H9 (cell line): ENCODE data around the gene IDH2. TPM values are rescaled to one million over a fixed set of nuclear protein-coding genes. Genes with fewer than 3 reads are reported as not detected.
A peak's percentile ranks its signal among the peaks of the same experiment; 100 is the strongest.

Experiments
- DNase-seq: peaks from one replicate; pipeline ENCODE4 v3.0.0-alpha.2; 2017
- H2AFZ ChIP-seq: one replicate; pipeline ENCODE4 v1.6.1; 2013; ENCODE audit warnings: mild to moderate bottlenecking, low read length, control low read depth, moderate library complexity
- H2AK5ac ChIP-seq: 2 replicates; pipeline ENCODE4 v1.6.1; 2013; ENCODE audit warnings: low read length, control low read depth, mixed read lengths; ENCODE audit not compliant: insufficient read length
- H2BK120ac ChIP-seq: one replicate; pipeline ENCODE4 v1.6.1; 2013; ENCODE audit warnings: low read depth, mild to moderate bottlenecking, low read length, control low read depth, inconsistent platforms; ENCODE audit not compliant: poor library complexity, severe bottlenecking
- H2BK12ac ChIP-seq: 2 replicates; pipeline ENCODE4 v1.6.1; 2013; ENCODE audit warnings: low read length, control low read depth, mixed read lengths, low read depth; ENCODE audit not compliant: insufficient read length
- H2BK15ac ChIP-seq: 2 replicates; pipeline ENCODE4 v1.6.1; 2013; ENCODE audit warnings: low read depth, low read length, control low read depth
- H2BK20ac ChIP-seq: one replicate; pipeline ENCODE4 v1.6.1; 2013; ENCODE audit warnings: low read depth, mild to moderate bottlenecking, low read length, control low read depth, inconsistent platforms; ENCODE audit not compliant: poor library complexity, severe bottlenecking
- H2BK5ac ChIP-seq: 2 replicates; pipeline ENCODE4 v1.6.1; 2013; ENCODE audit warnings: low read length, control low read depth, mixed read lengths; ENCODE audit not compliant: insufficient read length
- H3K14ac ChIP-seq: 2 replicates; pipeline ENCODE4 v1.6.1; 2013; ENCODE audit warnings: low read length, control low read depth; ENCODE audit not compliant: insufficient read depth
- H3K18ac ChIP-seq: 2 replicates; pipeline ENCODE4 v1.6.1; 2013; ENCODE audit warnings: low read depth, mild to moderate bottlenecking, mixed read lengths, low read length, control low read depth; ENCODE audit not compliant: insufficient read length
- H3K23ac ChIP-seq: 2 replicates; pipeline ENCODE4 v1.6.1; 2013; ENCODE audit warnings: low read length, control low read depth, mixed read lengths, low read depth; ENCODE audit not compliant: insufficient read length
- H3K23me2 ChIP-seq: 2 replicates; pipeline ENCODE4 v1.6.1; 2013; ENCODE audit warnings: low read depth, mild to moderate bottlenecking, mixed read lengths, low read length, control low read depth; ENCODE audit not compliant: insufficient read length, poor library complexity, severe bottlenecking
- H3K27ac ChIP-seq: 2 replicates; pipeline ENCODE4 v1.5.1; 2013; ENCODE audit warnings: low read length, control low read depth, mixed read lengths, low read depth; ENCODE audit not compliant: insufficient read length
- H3K27me3 ChIP-seq: 2 replicates; pipeline ENCODE4 v1.6.1; 2013; ENCODE audit warnings: low read length, control low read depth, inconsistent platforms; ENCODE audit not compliant: insufficient read depth
- H3K4ac ChIP-seq: 2 replicates; pipeline ENCODE4 v1.6.1; 2013; ENCODE audit warnings: low read depth, mild to moderate bottlenecking, control low read depth, inconsistent platforms, low read length, moderate library complexity
- H3K4me1 ChIP-seq: 2 replicates; pipeline ENCODE4 v1.6.1; 2013; ENCODE audit warnings: low read length, control low read depth, inconsistent platforms; ENCODE audit not compliant: insufficient read depth
- H3K4me2 ChIP-seq: 2 replicates; pipeline ENCODE4 v1.6.1; 2013; ENCODE audit warnings: low read length, control low read depth, mixed read lengths; ENCODE audit not compliant: insufficient read length, insufficient read depth
- H3K56ac ChIP-seq: 2 replicates; pipeline ENCODE4 v1.6.1; 2013; ENCODE audit warnings: low read depth, mild to moderate bottlenecking, mixed read lengths, low read length, control low read depth; ENCODE audit not compliant: insufficient read length
- H3K79me1 ChIP-seq: 2 replicates; pipeline ENCODE4 v1.6.1; 2013; ENCODE audit warnings: low read depth, mild to moderate bottlenecking, moderate library complexity, low read length, control low read depth, inconsistent platforms; ENCODE audit not compliant: insufficient read depth, poor library complexity, severe bottlenecking
- H3K79me2 ChIP-seq: 2 replicates; pipeline ENCODE4 v1.6.1; 2013; ENCODE audit warnings: low read length, control low read depth, inconsistent platforms; ENCODE audit not compliant: insufficient read depth
- H3K9ac ChIP-seq: 2 replicates; pipeline ENCODE4 v1.6.1; 2013; ENCODE audit warnings: low read length, control low read depth, mixed read lengths; ENCODE audit not compliant: insufficient read length; ENCODE audit errors: extremely low read depth
- H3K9me3 ChIP-seq: one replicate; pipeline ENCODE4 v1.6.1; 2013; ENCODE audit warnings: low read depth, low read length, inconsistent platforms; ENCODE audit not compliant: control insufficient read depth
- H3T11ph ChIP-seq: one replicate; pipeline ENCODE4 v1.6.1; 2013; ENCODE audit warnings: mild to moderate bottlenecking, low read length, control low read depth, inconsistent platforms
- H4K20me1 ChIP-seq: one replicate; pipeline ENCODE4 v1.6.1; 2013; ENCODE audit not compliant: control insufficient read depth, insufficient read length, insufficient read depth
- H4K5ac ChIP-seq: 2 replicates; pipeline ENCODE4 v1.6.1; 2013; ENCODE audit warnings: low read depth, mild to moderate bottlenecking, mixed read lengths, low read length, control low read depth; ENCODE audit not compliant: insufficient read length
- H4K8ac ChIP-seq: replicated peaks from 2 replicates; pipeline ENCODE4 v1.6.1; 2013; ENCODE audit warnings: low read length, control low read depth, mixed read lengths, low read depth; ENCODE audit not compliant: insufficient read length
- H4K91ac ChIP-seq: 2 replicates; pipeline ENCODE4 v1.6.1; 2013; ENCODE audit warnings: low read depth, mild to moderate bottlenecking, moderate library complexity, mixed read lengths, low read length, control low read depth; ENCODE audit not compliant: insufficient read length
- H3K27ac Mint-ChIP-seq, 3 experiments: 2 replicates in 2 of 3; 3 replicates in 1 of 3; pipeline ENCODE4 v1.8.0; 2020 to 2021; ENCODE audit warnings: mixed read lengths in 3 of 3, mild to moderate bottlenecking in 1 of 3, moderate library complexity in 1 of 3
- H3K27me3 Mint-ChIP-seq: 2 replicates; pipeline ENCODE4 v1.8.0; 2021; ENCODE audit warnings: low read depth, mild to moderate bottlenecking, moderate library complexity, mixed read lengths
- H3K36me3 Mint-ChIP-seq, 3 experiments: 2 replicates in 2 of 3; 3 replicates in 1 of 3; pipeline ENCODE4 v1.8.0; 2020 to 2021; ENCODE audit warnings: low read depth in 3 of 3, mixed read lengths in 3 of 3; ENCODE audit not compliant: insufficient read depth in 1 of 3
- H3K4me1 Mint-ChIP-seq, 2 experiments: 2 replicates each; pipeline ENCODE4 v1.8.0; 2020; ENCODE audit warnings: mixed read lengths in 2 of 2
- H3K4me3 Mint-ChIP-seq, 2 experiments: 2 replicates in 1 of 2; 3 replicates in 1 of 2; pipeline ENCODE4 v1.8.0; 2020 to 2021; ENCODE audit warnings: mild to moderate bottlenecking in 2 of 2, mixed read lengths in 2 of 2, moderate library complexity in 1 of 2
- H3K9me3 Mint-ChIP-seq, 2 experiments: 2 replicates in 1 of 2; 3 replicates in 1 of 2; pipeline ENCODE4 v1.8.0; 2020; ENCODE audit warnings: mild to moderate bottlenecking in 2 of 2, mixed read lengths in 2 of 2, moderate library complexity in 1 of 2
- CTCF ChIP-seq: fragments of 200-600 bp; sonication (generic); conservative IDR thresholded peaks from 3 replicates; pipeline ENCODE4 v1.8.0; 2021; ENCODE audit warnings: antibody characterized with exemption, mild to moderate bottlenecking
- WGBS: extraction: QIAGEN DNeasy Blood & Tissue Kit; methylation state at CpG from one replicate; pipeline ENCODE4 v1.1.7; 2013; ENCODE audit warnings: missing lambda C conversion rate, low lambda C conversion rate, mixed read lengths; ENCODE audit not compliant: insufficient read length; ENCODE audit errors: extremely low coverage; 5-methylcytosine and 5-hydroxymethylcytosine counted together
- total RNA-seq: library from RNA; stranded (reverse); gene quantifications from 2 replicates; pipeline ENCODE4 v1.2.1, GENCODE V29; 2021

The IDH2 gene
- total RNA-seq, 1 experiment from 2014 or later = 57.7 TPM

GRCh38 chr15:90126022-90126421 lies 23.8 kb upstream of the IDH2 start:
- peak overlapping the region in 2 of 3 experiments; percentile 1 to 35; a peak in 1 of 7 replicates for H3K27ac Mint-ChIP-seq
- H4K20me1 ChIP-seq = no peaks in the 10 kb centered on the region
- H3K9me3 ChIP-seq = no peaks in the 10 kb centered on the region
- H3K4ac ChIP-seq = no peak overlapping the region
- H4K91ac ChIP-seq = no peak overlapping the region
- H3K4me1 Mint-ChIP-seq = peaks cover 14 to 17% of the 10 kb centered on the region in 2 experiments
- no peak overlapping the region for H4K5ac ChIP-seq
- no peaks in the 10 kb centered on the region for H3K9me3 Mint-ChIP-seq
- no peaks in the 10 kb centered on the region for H3K23me2 ChIP-seq
- H2BK120ac ChIP-seq = no peak overlapping the region
- no peak overlapping the region for H3K9ac ChIP-seq
- H3K4me1 ChIP-seq = peaks cover 6% of the 10 kb centered on the region; the same call in 1 of the 2 replicates
- no peaks in the 10 kb centered on the region for H3K36me3 Mint-ChIP-seq
- no peaks in the 10 kb centered on the region for H3K79me1 ChIP-seq
- no peak overlapping the region for H2BK15ac ChIP-seq
- peaks cover 4% of the 10 kb centered on the region for H3K27me3 Mint-ChIP-seq
- no peak overlapping the region for H2BK5ac ChIP-seq
- H3K4me2 ChIP-seq = no peak overlapping the region
- no CpG with 5 or more reads among the region's 6 CpGs for WGBS
- no peak overlapping the region for H2AFZ ChIP-seq
- H2BK20ac ChIP-seq = no peak overlapping the region
- no peak overlapping the region for H3K23ac ChIP-seq
- H3K18ac ChIP-seq = no peak overlapping the region
- no peak overlapping the region for H4K8ac ChIP-seq
- no peak overlapping the region for H3K14ac ChIP-seq
- H3K56ac ChIP-seq = no peak overlapping the region
- H3T11ph ChIP-seq = no peak overlapping the region
- H2AK5ac ChIP-seq = no peak overlapping the region
- no peak overlapping the region for H2BK12ac ChIP-seq
- TF ChIP-seq CTCF = no peak
- H3K27me3 ChIP-seq = no peaks in the 10 kb centered on the region
- no peak overlapping the region for H3K4me3 Mint-ChIP-seq
- no peak for DNase-seq
- H3K79me2 ChIP-seq = no peaks in the 10 kb centered on the region
- H3K27ac ChIP-seq = no peak overlapping the region
